HL-60 (cell line): ENCODE results near the gene FLOT2.

Experiments
- CTCF ChIP-seq: IDR thresholded peaks from one replicate; pipeline ENCODE4 v1.5.1; 2011; ENCODE audit warnings: low read length, control low read depth, inconsistent platforms; ENCODE audit not compliant: insufficient read depth
- GABPA ChIP-seq: IDR thresholded peaks from 2 replicates; pipeline ENCODE4 v1.6.1; 2012; ENCODE audit warnings: low read depth

DNA sequence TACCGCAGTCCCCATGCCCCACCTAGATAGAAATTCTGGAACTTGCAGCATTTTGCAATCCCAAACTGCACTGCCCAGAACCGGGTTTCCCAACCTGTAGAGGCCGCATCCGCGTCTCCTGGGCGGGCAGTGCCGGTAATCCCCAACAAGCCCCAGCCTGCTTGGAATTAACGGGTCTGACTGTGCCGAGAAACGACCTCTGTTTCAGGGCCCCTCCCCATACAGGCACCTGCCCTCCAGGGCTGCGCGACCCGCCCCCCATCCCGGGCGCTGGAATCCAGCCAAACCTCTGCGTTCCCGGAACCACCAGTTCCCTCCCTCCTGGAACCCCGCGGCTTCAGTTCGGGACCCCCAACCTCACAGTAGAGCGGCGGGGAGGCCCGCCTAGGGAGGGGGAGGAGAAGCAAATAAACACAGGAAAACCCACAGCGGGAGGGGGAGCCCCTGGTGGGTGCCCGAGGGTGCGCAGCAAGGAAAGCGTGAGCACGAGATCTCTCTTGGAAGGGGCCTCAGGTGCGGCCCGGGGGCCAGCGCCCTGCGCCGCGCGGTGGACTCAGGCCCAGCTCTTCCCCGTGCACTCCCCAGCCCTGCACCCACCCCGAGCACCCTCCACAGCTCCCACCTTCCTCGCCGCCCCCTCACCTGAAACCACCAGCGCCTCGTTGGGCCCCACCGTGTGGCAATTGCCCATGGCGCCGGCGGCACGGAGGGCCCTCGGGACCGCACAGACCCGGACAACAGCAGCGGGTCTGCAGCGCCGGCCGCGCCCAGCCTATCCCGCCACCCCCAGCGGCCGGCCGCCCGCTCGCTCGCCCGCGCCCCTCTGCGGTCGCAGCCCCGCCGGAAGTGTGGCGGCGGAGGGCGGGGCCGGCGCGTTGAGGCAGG lies at the start of gene FLOT2:
- TF ChIP-seq CTCF (no peak), GABPA (no peak)
